ENCODE measurements around the gene DRG2. TPM values are rescaled to one million over a fixed set of nuclear protein-coding genes. Genes with fewer than 3 reads are reported as not detected.

Gene DRG2
- polyA plus RNA-seq, 1 experiment, result 36.4 TPM

DNA sequence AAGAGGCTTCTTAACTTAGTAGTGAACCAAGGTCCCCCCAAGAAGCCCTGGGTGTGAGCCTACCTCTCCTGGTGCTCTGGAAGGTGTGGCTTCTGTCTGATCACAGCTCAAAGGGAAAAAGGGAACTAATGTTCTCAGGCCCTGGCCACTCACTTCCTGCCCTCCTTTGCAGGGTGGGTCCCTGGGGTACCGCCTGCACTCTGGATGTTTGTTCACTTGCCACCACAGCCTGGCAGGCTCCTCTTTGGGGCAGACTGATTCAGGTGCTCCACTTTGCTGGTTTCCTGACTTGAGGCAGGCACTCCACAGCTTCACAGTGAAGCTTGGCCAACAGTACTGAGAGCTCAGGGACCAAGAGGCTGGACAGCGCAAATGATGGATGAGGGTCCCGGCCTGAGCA is 14.9 kb downstream of the DRG2 start:
- POLR2A ChIA-PET, result no interaction called here
- Histone ChIP-seq H3K27me3 (ENCODE audit: control insufficient read depth, insufficient read depth, low read length) (no peaks in the 10 kb centered on the region), H3K36me3 (ENCODE audit: control insufficient read depth, insufficient read depth, low read length) (peaks cover 34% of the 10 kb centered on the region), H3K4me3 (ENCODE audit: low read depth, low read length) (no peak overlapping the region)
- TF ChIP-seq, protein P1, sequence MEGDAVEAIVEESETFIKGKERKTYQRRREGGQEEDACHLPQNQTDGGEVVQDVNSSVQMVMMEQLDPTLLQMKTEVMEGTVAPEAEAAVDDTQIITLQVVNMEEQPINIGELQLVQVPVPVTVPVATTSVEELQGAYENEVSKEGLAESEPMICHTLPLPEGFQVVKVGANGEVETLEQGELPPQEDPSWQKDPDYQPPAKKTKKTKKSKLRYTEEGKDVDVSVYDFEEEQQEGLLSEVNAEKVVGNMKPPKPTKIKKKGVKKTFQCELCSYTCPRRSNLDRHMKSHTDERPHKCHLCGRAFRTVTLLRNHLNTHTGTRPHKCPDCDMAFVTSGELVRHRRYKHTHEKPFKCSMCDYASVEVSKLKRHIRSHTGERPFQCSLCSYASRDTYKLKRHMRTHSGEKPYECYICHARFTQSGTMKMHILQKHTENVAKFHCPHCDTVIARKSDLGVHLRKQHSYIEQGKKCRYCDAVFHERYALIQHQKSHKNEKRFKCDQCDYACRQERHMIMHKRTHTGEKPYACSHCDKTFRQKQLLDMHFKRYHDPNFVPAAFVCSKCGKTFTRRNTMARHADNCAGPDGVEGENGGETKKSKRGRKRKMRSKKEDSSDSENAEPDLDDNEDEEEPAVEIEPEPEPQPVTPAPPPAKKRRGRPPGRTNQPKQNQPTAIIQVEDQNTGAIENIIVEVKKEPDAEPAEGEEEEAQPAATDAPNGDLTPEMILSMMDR (IDR thresholded peaks at IDR 0.05; ENCODE audit: insufficient read depth, low read depth, low read length), result no peak
- no peak for DNase-seq (ENCODE audit: low read depth)
- CTCF ChIA-PET, result no interaction called here

DNA sequence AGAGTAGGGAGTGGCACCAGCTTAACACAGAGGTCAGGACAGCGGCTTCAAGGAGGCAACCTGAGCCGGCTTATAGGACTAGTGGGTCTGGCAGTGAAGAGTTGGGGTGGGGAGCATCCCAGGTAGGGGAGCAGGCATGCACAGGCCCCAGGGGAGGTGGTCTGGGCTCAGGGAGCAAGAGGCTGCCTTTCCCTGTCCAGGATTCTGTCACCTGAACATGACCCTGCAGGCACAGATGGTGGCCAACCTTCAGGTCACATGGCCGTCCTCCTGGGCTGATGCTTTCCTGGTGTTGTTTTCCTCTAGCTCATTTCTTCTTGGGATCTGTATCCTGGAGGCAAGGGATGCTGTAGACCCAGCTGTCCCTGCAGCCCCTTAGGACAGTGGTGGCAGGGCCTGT is 17.3 kb downstream of the DRG2 start:
- Histone ChIP-seq H3K36me3 (ENCODE audit: control insufficient read depth, insufficient read depth, low read length) (peaks cover 23% of the 10 kb centered on the region), H3K27me3 (ENCODE audit: control insufficient read depth, insufficient read depth, low read length) (no peaks in the 10 kb centered on the region), H3K4me3 (ENCODE audit: low read depth, low read length) (no peak overlapping the region)
- DNase-seq (ENCODE audit: low read depth), result no peak
- ChIA-PET POLR2A (no interaction called here), CTCF (no interaction called here)
- TF ChIP-seq, protein P1 (IDR thresholded peaks at IDR 0.05; ENCODE audit: insufficient read depth, low read depth, low read length), result no peak

DNA sequence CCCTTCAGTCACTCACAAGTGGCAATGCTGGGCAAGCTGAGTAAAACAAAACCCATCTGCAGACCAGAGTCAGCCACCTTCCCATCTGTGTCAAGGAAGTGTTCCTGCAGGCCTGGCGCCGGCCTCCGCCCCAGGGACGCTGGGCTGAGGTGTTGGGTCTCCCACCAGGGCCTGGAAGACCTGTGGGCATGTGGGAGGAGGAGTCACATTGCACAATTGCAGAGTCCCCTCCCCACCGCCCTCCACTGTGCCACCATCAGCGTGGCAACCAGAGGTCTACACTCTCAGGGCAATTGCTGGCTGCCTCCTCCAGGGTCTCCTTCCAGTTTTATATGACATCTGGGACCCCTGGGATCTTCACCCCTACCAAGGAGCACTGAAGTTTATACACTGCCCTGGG is 17.8 kb downstream of the DRG2 start:
- DNase-seq (ENCODE audit: low read depth), result no peak
- TF ChIP-seq, protein P1 (IDR thresholded peaks at IDR 0.05; ENCODE audit: insufficient read depth, low read depth, low read length), result no peak
- ChIA-PET CTCF (no interaction called here), POLR2A (no interaction called here)
- Histone ChIP-seq H3K27me3 (ENCODE audit: control insufficient read depth, insufficient read depth, low read length) (no peaks in the 10 kb centered on the region), H3K4me3 (ENCODE audit: low read depth, low read length) (no peak overlapping the region), H3K36me3 (ENCODE audit: control insufficient read depth, insufficient read depth, low read length) (peaks cover 18% of the 10 kb centered on the region)

DNA sequence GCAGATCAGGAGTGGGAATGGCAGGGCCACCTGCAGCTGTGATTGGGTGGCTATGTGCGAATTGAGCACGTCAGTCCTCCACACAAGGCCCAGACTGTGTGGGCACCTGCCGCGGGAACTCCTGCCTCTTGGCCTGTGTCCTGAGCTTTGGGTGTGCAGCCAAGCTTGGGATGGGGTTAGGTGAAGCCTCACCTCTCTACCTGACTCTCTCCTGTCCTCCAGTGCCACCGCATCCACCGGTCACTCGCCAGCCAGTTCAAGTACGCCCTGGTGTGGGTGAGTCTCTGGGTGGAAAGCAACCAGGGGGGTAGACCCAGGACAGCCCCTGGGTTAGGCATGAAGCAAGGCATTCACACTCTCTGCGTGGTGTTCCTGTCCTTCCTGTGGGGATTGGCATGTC is 18.5 kb downstream of the DRG2 start:
- ChIA-PET POLR2A (no interaction called here), CTCF (no interaction called here)
- Histone ChIP-seq H3K36me3 (ENCODE audit: control insufficient read depth, insufficient read depth, low read length) (peaks cover 18% of the 10 kb centered on the region), H3K4me3 (ENCODE audit: low read depth, low read length) (no peak overlapping the region), H3K27me3 (ENCODE audit: control insufficient read depth, insufficient read depth, low read length) (no peaks in the 10 kb centered on the region)
- DNase-seq (ENCODE audit: low read depth), result no peak
- TF ChIP-seq, protein P1 (IDR thresholded peaks at IDR 0.05; ENCODE audit: insufficient read depth, low read depth, low read length), result no peak

DNA sequence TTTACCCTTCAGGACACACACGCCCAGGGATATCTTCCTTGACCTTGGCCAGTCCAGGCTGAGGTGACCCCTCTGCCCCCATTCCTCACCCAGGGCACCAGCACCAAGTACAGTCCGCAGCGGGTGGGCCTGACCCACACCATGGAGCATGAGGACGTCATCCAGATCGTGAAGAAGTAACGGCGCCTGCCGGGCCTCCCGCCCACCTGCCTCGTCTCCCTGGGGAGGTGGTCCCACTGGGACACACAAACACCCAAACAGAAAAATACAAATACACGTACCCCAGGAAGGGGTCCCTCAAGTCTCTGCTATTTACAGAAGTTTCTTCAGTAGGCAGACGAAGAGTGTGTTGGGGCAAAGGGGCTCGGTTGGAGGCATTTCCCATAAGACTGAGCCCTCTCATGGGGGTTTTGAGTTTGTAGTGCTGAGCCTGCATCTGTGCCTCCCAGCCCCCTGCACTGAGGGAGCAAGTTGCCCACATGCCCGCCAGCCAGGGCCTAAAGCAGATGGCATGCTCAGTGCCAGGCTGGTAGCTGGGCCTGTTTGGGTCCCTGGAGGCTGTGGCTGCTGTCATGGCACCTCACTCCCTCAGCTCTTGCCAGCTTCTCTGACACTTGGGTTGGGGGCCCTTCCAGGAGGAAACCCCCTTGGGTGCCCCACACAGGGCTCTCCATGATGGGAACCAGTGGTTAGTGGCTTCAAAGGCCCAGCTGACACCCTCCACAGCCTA is 19.5 kb downstream of the DRG2 start:
- Histone ChIP-seq H3K27me3 (ENCODE audit: control insufficient read depth, insufficient read depth, low read length) (no peaks in the 10 kb centered on the region), H3K4me3 (ENCODE audit: low read depth, low read length) (no peak overlapping the region), H3K36me3 (ENCODE audit: control insufficient read depth, insufficient read depth, low read length) (peaks cover 16% of the 10 kb centered on the region)
- TF ChIP-seq, protein P1 (IDR thresholded peaks at IDR 0.05; ENCODE audit: insufficient read depth, low read depth, low read length), result no peak
- no peak for DNase-seq (ENCODE audit: low read depth)
- ChIA-PET POLR2A (no interaction called here), CTCF (no interaction called here)
